ENCODE results near the gene TIMM10B. TPM values are rescaled to one million over a fixed set of nuclear protein-coding genes. Genes with fewer than 3 reads are reported as not detected.
"Not testable (repeated sequence)": the region's sequence is repeated elsewhere in the genome, so short reads cannot be mapped to it uniquely, and the experiment has no call there.

The TIMM10B gene
- total RNA-seq, 1 experiment from 2014 or later, result 19.1 TPM

DNA sequence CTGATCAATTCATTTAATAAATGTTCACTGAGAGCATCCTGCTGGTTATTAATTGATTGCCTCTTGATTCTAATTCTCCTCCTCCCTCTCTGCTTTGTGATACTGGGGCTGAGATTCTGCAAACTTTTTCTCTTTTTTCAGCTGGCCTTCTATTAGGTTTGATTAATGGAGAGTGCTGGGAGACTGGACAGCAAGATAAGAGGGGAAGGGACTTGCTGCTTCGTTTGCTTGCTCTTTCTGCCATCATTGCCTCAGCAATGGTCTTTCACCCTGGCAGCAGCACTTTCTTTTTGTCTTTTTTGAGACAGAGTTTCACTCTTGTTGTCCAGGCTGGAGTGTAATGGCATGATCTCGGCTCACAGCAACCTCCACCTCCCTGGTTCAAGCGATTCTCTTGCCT lies 22.9 kb downstream of the TIMM10B start:
- Histone ChIP-seq H3K27ac (no peak overlapping the region), H3K36me3 (no peaks in the 10 kb centered on the region), H3K27me3 (replicated peaks) (no peaks in the 10 kb centered on the region), H3K4me3 (no peak overlapping the region), H3K4me1 (replicated peaks) (peaks cover 16% of the 10 kb centered on the region), H3K9me3 (replicated peaks) (no peaks in the 10 kb centered on the region)
- no peak for DNase-seq (ENCODE audit: low read depth in 1 of 2, low spot score in 2 of 2)

DNA sequence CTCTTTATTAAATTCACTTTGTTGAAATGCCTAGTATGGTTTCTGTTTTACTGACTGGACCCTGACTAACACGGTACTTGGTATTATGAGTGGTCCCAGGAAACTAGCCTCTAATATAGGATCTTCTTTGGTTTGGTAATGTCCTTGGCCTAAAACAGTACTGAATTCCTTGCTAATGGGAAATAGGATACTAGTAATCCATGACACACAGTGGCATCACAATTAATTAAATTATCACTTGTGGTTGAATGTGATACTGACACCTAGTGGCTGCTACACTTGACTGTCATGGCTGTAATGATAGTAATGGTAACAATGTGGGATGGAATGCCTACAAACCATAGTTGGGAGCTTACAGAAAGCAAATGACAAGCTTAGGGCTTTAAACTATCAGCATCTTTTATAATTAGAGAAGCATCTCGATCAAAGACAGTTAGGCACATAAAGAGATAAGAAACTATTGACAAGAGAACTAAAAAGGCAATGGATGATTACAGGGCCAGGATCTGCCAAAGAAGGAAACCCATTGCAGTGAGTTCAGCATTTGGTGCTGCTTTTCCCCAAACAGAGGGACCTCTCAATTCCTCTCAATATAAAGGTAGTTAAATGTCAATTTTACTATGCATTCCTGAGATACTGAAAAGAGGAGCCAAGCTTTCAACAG lies 24.4 kb downstream of the TIMM10B start:
- DNase-seq (ENCODE audit: low read depth in 1 of 2, low spot score in 2 of 2), result peak in 1 of 2 experiments; percentile 16
- no peak overlapping the region for H3K27ac ChIP-seq
- H3K9me3 ChIP-seq (replicated peaks), result no peaks in the 10 kb centered on the region
- no peaks in the 10 kb centered on the region for H3K27me3 ChIP-seq (replicated peaks)
- no peaks in the 10 kb centered on the region for H3K36me3 ChIP-seq
- no peak overlapping the region for H3K4me3 ChIP-seq
- peaks cover 7% of the 10 kb centered on the region for H3K4me1 ChIP-seq (replicated peaks)

DNA sequence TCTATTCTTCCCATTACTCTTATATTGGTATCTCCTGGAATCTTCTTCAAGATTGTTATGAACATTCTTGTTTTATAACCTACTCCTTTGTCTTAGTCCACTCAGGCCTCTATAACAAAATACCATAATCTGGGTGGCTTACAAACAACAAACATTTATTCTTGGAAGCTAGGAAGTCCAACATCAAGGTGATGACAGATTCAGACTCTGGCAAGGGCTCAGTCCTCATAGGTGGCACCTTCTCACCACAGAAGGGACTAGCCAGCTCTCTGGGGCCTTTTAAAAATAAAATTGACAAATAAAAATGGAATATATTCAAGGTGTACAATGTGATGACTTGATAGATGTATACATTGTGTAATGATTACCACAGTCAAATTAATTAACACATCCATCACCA lies 35.6 kb downstream of the TIMM10B start:
- Histone ChIP-seq H3K9me3 (replicated peaks) (no peaks in the 10 kb centered on the region), H3K4me3 (no peak overlapping the region), H3K36me3 (no peaks in the 10 kb centered on the region), H3K4me1 (replicated peaks) (no peaks in the 10 kb centered on the region), H3K27me3 (replicated peaks) (no peaks in the 10 kb centered on the region), H3K27ac (no peak overlapping the region)
- no peak for DNase-seq (ENCODE audit: low read depth in 1 of 2, low spot score in 2 of 2)

DNA sequence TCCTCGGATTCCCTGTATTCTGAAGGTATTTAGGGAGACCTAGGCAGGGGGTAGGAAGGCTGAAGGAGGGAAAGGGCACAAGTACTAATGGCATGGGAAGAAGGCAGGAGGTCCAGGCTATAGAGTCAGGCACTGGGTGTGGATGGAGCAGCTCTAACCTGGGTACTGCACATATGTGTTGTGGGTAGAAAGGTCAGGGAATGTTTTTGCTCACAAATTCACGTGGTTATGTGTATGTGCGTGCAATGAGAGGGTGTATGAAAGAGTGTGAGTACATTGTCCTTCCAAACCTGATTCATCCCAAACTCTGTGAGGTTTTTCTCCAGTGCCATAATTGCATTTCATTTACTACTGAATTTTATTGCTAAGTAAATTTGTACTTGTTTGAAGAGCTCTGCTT lies 39.0 kb downstream of the TIMM10B start:
- Histone ChIP-seq H3K4me1 (replicated peaks) (peaks cover 7% of the 10 kb centered on the region), H3K9me3 (replicated peaks) (no peaks in the 10 kb centered on the region), H3K4me3 (no peak overlapping the region), H3K27ac (no peak overlapping the region), H3K36me3 (no peaks in the 10 kb centered on the region), H3K27me3 (replicated peaks) (no peaks in the 10 kb centered on the region)
- no peak for DNase-seq (ENCODE audit: low read depth in 1 of 2, low spot score in 2 of 2)

DNA sequence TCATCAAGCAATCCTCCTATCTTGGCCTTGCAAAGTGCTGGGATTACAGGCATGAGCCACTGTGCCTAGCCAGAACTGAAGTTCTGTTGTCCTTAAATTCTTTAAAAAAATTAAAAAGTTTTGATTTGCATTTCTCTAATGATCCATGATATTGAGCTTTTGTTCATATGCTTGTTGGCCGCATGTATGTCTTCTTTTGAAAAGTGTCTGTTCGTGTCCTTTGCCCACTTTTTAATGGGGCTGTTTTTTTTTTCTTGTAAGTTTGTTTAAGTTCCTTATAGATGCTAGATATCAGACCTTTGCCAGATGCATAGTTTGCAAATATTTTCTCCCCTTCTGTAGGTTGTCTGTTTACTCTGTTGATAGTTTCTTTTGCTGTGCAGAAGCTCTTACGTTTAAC lies 40.6 kb downstream of the TIMM10B start:
- DNase-seq (ENCODE audit: low read depth in 1 of 2, low spot score in 2 of 2); H3K4me1 ChIP-seq (replicated peaks); H3K27ac ChIP-seq; H3K36me3 ChIP-seq; H3K4me3 ChIP-seq; H3K9me3 ChIP-seq (replicated peaks); H3K27me3 ChIP-seq (replicated peaks): not testable (repeated sequence)

DNA sequence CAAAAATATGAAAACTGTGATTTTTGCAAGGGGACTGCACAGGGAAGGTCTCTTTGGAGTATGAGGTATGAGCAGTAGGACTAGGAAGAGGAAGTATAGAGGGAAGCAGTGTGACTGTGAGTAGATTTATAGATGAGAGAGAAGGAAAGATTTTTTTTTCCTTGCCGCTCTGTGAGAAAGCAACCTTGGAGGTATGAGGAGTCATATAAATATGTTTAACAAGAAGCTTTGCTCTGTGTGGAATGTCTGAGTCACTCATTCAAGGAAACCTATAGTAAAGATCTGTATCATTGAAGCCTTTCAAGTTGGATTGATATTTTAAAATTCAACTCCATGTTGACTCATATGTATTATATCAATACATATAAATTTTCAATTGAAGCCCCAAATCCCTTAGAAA lies 42.0 kb downstream of the TIMM10B start:
- Histone ChIP-seq H3K27me3 (replicated peaks) (no peaks in the 10 kb centered on the region), H3K27ac (no peak overlapping the region), H3K9me3 (replicated peaks) (no peaks in the 10 kb centered on the region), H3K4me3 (no peak overlapping the region), H3K4me1 (replicated peaks) (peaks cover 7% of the 10 kb centered on the region), H3K36me3 (no peaks in the 10 kb centered on the region)
- DNase-seq (ENCODE audit: low read depth in 1 of 2, low spot score in 2 of 2), result no peak

DNA sequence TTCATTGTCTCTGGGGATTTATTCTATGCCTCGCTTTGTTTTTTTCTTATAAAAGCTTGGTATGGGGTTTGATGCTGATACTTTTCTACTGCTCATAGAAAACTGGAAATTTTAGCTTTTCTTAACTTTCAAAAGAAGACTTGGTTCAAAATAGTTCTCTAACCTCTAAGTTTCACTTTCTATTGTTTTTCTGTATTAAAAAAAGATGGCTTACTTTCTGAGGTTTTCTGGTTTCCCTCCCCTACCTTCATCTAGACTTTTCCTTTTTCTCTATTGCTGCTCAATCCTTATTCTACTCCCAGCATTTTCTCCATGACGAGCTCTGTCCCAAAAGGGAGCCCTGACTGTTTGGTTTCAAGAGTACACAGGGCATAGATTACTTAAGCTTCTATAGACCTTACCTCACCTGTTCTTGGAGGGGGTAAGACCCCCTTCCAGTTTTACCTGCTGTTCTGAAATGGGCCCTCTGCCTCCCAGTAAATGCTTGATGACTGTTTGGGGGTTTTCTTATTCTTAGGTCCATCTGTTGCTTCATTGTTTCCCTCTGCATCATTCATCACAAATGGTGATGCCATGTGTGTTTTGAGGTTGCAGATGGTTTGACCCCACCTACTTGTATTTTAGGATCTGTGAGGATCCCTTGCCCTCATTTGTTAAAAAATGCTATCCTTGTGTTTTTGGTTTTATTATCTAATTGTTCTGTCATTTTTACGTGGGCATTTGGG lies 45.3 kb downstream of the TIMM10B start:
- no peak for DNase-seq (ENCODE audit: low read depth in 1 of 2, low spot score in 2 of 2)
- H3K36me3 ChIP-seq, result no peaks in the 10 kb centered on the region

DNA sequence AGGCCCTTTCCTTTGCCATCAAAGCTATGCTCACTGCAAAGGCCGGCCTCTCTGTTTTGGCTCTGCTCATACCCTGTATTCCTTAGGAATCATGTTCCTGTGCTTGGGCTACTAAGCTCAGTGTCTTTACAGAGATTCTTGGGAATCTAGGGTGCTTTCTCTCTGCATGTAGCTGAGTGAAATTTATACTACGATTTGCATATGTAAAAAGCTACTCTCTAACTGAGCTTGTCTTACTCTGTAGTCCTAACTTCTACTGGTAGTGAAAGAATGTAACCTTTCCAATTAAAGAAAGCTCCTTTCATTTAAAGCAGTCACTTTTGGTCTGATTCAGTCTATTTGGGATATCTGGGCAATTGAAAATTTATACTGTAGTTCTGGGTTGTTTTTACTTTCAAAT lies 48.0 kb downstream of the TIMM10B start:
- Histone ChIP-seq H3K4me1 (replicated peaks) (no peaks in the 10 kb centered on the region), H3K27me3 (replicated peaks) (no peaks in the 10 kb centered on the region), H3K4me3 (no peak overlapping the region), H3K36me3 (no peaks in the 10 kb centered on the region), H3K27ac (no peak overlapping the region), H3K9me3 (replicated peaks) (no peaks in the 10 kb centered on the region)
- no peak for DNase-seq (ENCODE audit: low read depth in 1 of 2, low spot score in 2 of 2)

More for the DNA sequence above, 45.3 kb downstream of the TIMM10B start:
- H3K4me1 ChIP-seq (replicated peaks), result peaks cover 7% of the 10 kb centered on the region
- H3K9me3 ChIP-seq (replicated peaks), result no peaks in the 10 kb centered on the region
- no peaks in the 10 kb centered on the region for H3K27me3 ChIP-seq (replicated peaks)
- no peak overlapping the region for H3K27ac ChIP-seq
- H3K4me3 ChIP-seq, result no peak overlapping the region

DNA sequence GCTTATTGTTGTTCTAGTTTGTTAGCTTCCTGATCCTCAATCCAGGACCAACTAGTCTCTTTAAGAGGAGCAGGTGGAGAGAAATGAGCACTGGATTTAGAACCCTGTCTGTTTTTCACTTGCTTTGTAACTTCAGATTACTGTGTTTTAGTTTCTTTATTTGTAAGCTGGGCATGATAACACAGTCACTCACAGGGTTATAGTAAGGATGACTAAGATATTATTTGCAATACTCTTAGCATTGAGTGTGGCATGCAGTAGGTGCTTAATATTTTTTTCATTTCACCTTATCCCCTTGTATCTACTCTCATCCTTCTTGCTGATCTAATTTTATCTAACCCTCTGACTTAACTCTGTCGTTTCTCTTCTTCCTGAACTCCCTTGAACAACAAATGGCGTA lies 49.5 kb downstream of the TIMM10B start:
- no peaks in the 10 kb centered on the region for H3K36me3 ChIP-seq
- no peak overlapping the region for H3K4me3 ChIP-seq
- no peak overlapping the region for H3K27ac ChIP-seq
- no peak for DNase-seq (ENCODE audit: low read depth in 1 of 2, low spot score in 2 of 2)
- H3K9me3 ChIP-seq (replicated peaks), result no peaks in the 10 kb centered on the region
- H3K4me1 ChIP-seq (replicated peaks), result no peaks in the 10 kb centered on the region
- no peaks in the 10 kb centered on the region for H3K27me3 ChIP-seq (replicated peaks)

DNA sequence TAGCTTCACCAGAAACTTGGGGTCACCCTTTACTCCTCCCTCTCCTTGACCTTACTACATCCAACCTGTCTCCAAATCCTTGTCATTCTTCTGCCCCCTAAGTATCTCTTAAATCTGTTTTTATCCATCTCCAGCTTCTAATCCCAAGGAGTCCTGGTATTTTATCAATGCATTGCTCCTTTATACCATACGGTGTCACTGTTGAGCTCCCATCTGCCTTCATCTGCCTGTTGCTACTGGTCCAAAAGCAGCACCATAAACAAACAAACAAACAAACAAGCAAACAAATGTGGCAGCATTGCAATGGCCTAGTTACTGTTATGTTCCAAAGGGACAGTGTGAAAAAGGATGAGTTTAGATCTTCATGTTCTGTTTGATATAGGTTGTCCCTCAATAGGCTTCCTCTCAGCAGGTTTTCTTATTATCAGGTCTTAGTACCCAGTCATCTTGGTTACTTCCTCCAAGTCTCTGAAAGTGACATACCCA lies 50.0 kb downstream of the TIMM10B start:
- no peaks in the 10 kb centered on the region for H3K4me1 ChIP-seq (replicated peaks)
- H3K4me3 ChIP-seq, result no peak overlapping the region
- no peak overlapping the region for H3K27ac ChIP-seq
- peak in 1 of 2 experiments; percentile 27 for DNase-seq (ENCODE audit: low read depth in 1 of 2, low spot score in 2 of 2)
- no peaks in the 10 kb centered on the region for H3K9me3 ChIP-seq (replicated peaks)
- no peaks in the 10 kb centered on the region for H3K27me3 ChIP-seq (replicated peaks)
- H3K36me3 ChIP-seq, result no peaks in the 10 kb centered on the region

Other genes with a start within 250 kb of the TIMM10B start
- gene FHIP1B, start 246.9 kb upstream of the TIMM10B start, total RNA-seq (2014; rRNA removed; shearing (Covaris generic)), result 5.6 and 10.0 TPM in 2 replicates
- not detected in 2 replicates for gene CNGA4, start 242.4 kb upstream of the TIMM10B start, total RNA-seq (2014; rRNA removed; shearing (Covaris generic))
- gene CCKBR, start 221.7 kb upstream of the TIMM10B start, total RNA-seq (2014; rRNA removed; shearing (Covaris generic)), result not detected in 2 replicates
- gene CAVIN3, start 161.0 kb upstream of the TIMM10B start, total RNA-seq (2014; rRNA removed; shearing (Covaris generic)), result 174 and 307 TPM in 2 replicates
- gene SMPD1, start 91.0 kb upstream of the TIMM10B start, total RNA-seq (2014; rRNA removed; shearing (Covaris generic)), result 38.9 and 57.9 TPM in 2 replicates
- 12.0 and 17.1 TPM in 2 replicates for gene APBB1, start 62.4 kb upstream of the TIMM10B start, total RNA-seq (2014; rRNA removed; shearing (Covaris generic))
- 0.32 TPM in 1 of 2 replicates, not detected in the other for gene HPX, start 40.5 kb upstream of the TIMM10B start, total RNA-seq (2014; rRNA removed; shearing (Covaris generic))
- gene TRIM3, start 7.6 kb upstream of the TIMM10B start, total RNA-seq (2014; rRNA removed; shearing (Covaris generic)), result 9.1 and 11.0 TPM in 2 replicates
- gene ARFIP2, start 170 bp upstream of the TIMM10B start, total RNA-seq (2014; rRNA removed; shearing (Covaris generic)), result 14.0 and 22.9 TPM in 2 replicates
- gene DNHD1, start 15.8 kb downstream of the TIMM10B start, total RNA-seq (2014; rRNA removed; shearing (Covaris generic)), result 1.5 and 1.8 TPM in 2 replicates
- gene RRP8, start 122.1 kb downstream of the TIMM10B start, total RNA-seq (2014; rRNA removed; shearing (Covaris generic)), result 10.2 and 12.0 TPM in 2 replicates
- 160 and 180 TPM in 2 replicates for gene ILK, start 122.3 kb downstream of the TIMM10B start, total RNA-seq (2014; rRNA removed; shearing (Covaris generic))
- gene TAF10, start 130.7 kb downstream of the TIMM10B start, total RNA-seq (2014; rRNA removed; shearing (Covaris generic)), result 25.2 and 35.2 TPM in 2 replicates
- gene TPP1, start 137.9 kb downstream of the TIMM10B start, total RNA-seq (2014; rRNA removed; shearing (Covaris generic)), result 5.9 and 6.8 TPM in 2 replicates
- gene DCHS1, start 174.3 kb downstream of the TIMM10B start, total RNA-seq (2014; rRNA removed; shearing (Covaris generic)), result 7.8 and 12.0 TPM in 2 replicates
- 38.7 and 79.8 TPM in 2 replicates for gene MRPL17, start 201.8 kb downstream of the TIMM10B start, total RNA-seq (2014; rRNA removed; shearing (Covaris generic))